Stimulated activated CD8-positive, alpha-beta memory T cell treated with anti-CD3 and anti-CD28 coated beads, Interleukin-15, amount 100 ng/mL, for 24 hours (primary cell): ENCODE measurements around the gene PIR.

Source experiments
- DNase-seq: peaks from one replicate; pipeline ENCODE4 v3.0.0-alpha.2; 2020; ENCODE audit warnings: low read depth

Gene PIR

GRCh38 chrX:15349046-15349445, 144.1 kb downstream of the PIR start:
- no peak for DNase-seq

- DNase-seq = no peak
These were observed 147.2 kb downstream of the PIR start for GRCh38 chrX:15345976-15346375.

DNA sequence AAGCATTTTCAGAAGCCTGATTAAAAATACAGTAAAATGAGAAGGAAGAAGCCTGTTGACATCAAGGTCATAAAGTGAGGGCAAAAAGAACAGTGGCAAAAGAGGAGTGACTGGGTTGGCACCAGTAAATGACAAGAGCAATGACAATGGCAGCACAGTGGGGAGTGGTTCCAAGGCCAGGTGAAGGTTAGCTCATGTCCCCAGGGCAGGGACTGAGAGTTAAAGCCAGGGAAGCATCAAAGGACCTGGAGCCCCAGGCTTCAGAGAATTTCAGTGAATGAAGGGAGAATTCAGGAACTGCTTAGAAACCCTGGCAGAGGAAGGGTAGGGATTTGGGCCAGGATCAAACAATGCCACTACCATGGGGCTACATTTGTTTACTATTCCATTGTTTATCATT, 149.0 kb downstream of the PIR start:
- no peak for DNase-seq

DNA sequence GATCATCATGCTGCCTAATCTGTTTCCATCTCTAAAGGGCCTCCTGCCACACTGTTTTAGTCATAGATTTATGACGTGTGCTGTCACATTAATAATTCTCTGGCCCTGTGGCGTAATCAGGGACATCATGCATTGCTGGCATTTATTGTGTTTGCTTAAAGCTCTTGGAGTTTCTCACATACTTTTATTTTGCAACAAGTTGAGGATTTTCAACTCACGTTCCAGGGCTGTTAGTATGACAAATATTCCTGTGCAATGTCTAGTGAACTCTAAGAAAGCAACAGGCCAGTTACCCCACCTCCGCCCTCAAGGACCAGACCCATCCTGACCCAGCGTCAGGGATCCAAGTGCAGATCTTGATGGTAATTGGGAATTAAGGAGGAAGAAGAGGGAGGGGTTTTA, 150.1 kb downstream of the PIR start:
- DNase-seq = no peak

- DNase-seq = no peak
These were observed 152.3 kb downstream of the PIR start for GRCh38 chrX:15340867-15341266.

- DNase-seq = no peak
These were observed 157.1 kb downstream of the PIR start for GRCh38 chrX:15336023-15336413.

DNA sequence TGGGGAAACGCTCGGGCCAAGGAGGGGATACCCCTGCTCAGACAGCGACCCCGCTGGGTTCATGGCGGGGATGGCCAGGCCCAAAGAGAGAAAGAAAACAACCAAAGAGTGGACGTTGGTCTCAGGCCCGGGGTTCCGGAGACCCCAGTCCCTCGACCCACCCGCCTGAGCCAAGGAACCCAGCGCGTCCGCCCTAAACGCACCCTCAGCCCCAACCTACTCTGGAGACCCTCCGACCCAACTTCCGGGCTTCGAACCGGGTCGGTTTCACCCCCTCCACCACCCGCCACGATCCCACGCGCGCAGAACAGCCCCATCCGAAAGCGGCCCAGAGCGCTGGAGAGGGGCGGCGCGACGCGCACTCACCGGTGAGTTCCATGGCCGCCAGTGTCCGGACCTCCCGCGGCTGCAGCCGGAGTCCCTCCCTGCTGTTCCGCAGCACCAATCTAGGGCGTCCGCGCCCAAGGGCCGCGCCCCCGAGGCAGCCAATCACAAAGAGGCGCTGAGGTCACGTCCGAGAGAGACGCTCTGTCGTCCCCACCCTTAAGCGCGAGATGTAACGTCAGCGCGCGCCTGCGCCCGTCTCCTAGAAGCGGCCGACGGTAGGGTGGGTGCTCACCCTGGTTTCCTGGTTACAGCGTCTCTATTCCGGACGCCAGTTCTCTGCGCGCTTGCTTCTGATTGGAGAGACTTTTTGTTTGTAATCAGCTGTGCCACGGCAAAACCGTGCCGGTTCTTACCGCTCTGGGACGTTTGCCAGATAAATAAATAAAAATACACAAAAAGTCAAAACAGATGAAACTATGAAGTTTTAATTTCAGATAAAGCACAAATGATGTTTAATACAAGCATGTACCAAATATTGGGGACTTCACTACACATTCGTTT, 157.8 kb downstream of the PIR start, which contains the start of gene PIGA:
TSS of gene PIGA (minus strand) at position 389 of the 888 bp plus-strand sequence. CDS start 3,593 bp downstream, outside the sequence.
- peak; percentile 65 for DNase-seq
